H1 (cell line): ENCODE measurements around the gene LNPEP. TPM values are rescaled to one million over a fixed set of nuclear protein-coding genes. Genes with fewer than 3 reads are reported as not detected.

Experiments used
- CTCF ChIA-PET: fragments of 300-600 bp; sonication (Branson Sonifier 250); formaldehyde crosslinking; loops from one replicate; lab custom pipeline; 2021; ENCODE audit not compliant: partially characterized antibody; lab: Charles Lee
- POLR2A ChIA-PET: fragments of 300-600 bp; sonication (Branson Sonifier 250); formaldehyde crosslinking; loops from one replicate; lab custom pipeline; 2021; ENCODE audit warnings: inconsistent platforms; ENCODE audit not compliant: partially characterized antibody; lab: Charles Lee
- DNase-seq, 2 experiments: peaks; one replicate each; pipeline versions ENCODE4 v3.0.0 to v3.0.0-alpha.2; 2010 to 2022; ENCODE audit warnings: low spot score in 2 of 2, low read depth in 1 of 2, mixed read lengths in 1 of 2
- FAIRE-seq: peaks from 2 replicates; lab custom pipeline; 2011; peaks lifted over from hg19 to GRCh38; lab: Jason Lieb, UNC
- H2AFZ ChIP-seq: 2 replicates; pipeline ENCODE4 v1.8.1; 2012; ENCODE audit warnings: low read length, inconsistent platforms
- H2AK5ac ChIP-seq: 2 replicates; pipeline ENCODE4 v1.6.1; 2013; ENCODE audit warnings: low read depth, low read length
- H2BK120ac ChIP-seq: replicated peaks from 2 replicates; pipeline ENCODE3; 2013; ENCODE audit warnings: low read depth, low read length, inconsistent platforms
- H2BK12ac ChIP-seq: 2 replicates; pipeline ENCODE4 v1.6.1; 2013; ENCODE audit warnings: low read depth, low read length
- H2BK15ac ChIP-seq: 2 replicates; pipeline ENCODE4 v1.6.1; 2013; ENCODE audit warnings: low read length
- H2BK20ac ChIP-seq: 2 replicates; pipeline ENCODE4 v1.6.1; 2013; ENCODE audit warnings: low read length
- H2BK5ac ChIP-seq: 2 replicates; pipeline ENCODE4 v1.6.1; 2013; ENCODE audit warnings: low read depth, low read length
- H3K14ac ChIP-seq: 2 replicates; pipeline ENCODE4 v1.6.1; 2013; ENCODE audit warnings: inconsistent platforms; ENCODE audit not compliant: insufficient read length
- H3K18ac ChIP-seq: 2 replicates; pipeline ENCODE4 v1.6.1; 2013; ENCODE audit warnings: low read length; ENCODE audit errors: extremely low read depth
- H3K23ac ChIP-seq: 2 replicates; pipeline ENCODE4 v1.6.1; 2013; ENCODE audit warnings: inconsistent platforms; ENCODE audit not compliant: insufficient read length
- H3K23me2 ChIP-seq: 2 replicates; pipeline ENCODE4 v1.6.1; 2013; ENCODE audit warnings: low read depth, low read length
- H3K27ac ChIP-seq: 2 replicates; pipeline ENCODE4 v1.6.1; 2011; ENCODE audit warnings: low read depth, low read length, inconsistent platforms
- H3K27me3 ChIP-seq, 4 experiments: replicated peaks in 1 of 4; 1 replicate in 1 of 4; 2 replicates in 3 of 4; pipeline versions ENCODE4 v1.6.1 to v1.8.1; 2011 to 2013; ENCODE audit warnings: low read length in 3 of 4, mild to moderate bottlenecking in 3 of 4, inconsistent platforms in 2 of 4, mixed read lengths in 2 of 4, moderate library complexity in 1 of 4; ENCODE audit not compliant: control insufficient read depth in 3 of 4, insufficient read depth in 3 of 4; ENCODE audit errors: extremely low read depth in 1 of 4
- H3K36me3 ChIP-seq, 4 experiments: 2 replicates each; pipeline versions ENCODE4 v1.6.1 to v1.8.1; 2011 to 2013; ENCODE audit warnings: mild to moderate bottlenecking in 4 of 4, low read length in 3 of 4, moderate library complexity in 2 of 4, control low read depth in 1 of 4, inconsistent platforms in 1 of 4; ENCODE audit not compliant: insufficient read depth in 4 of 4, control insufficient read depth in 2 of 4
- H3K4ac ChIP-seq: replicated peaks from 2 replicates; pipeline ENCODE3; 2013; ENCODE audit warnings: low read length, low read depth, mixed read lengths, inconsistent platforms; ENCODE audit not compliant: insufficient read length
- H3K4me1 ChIP-seq, 4 experiments: replicated peaks in 1 of 4; 1 replicate in 1 of 4; 2 replicates in 3 of 4; pipeline versions ENCODE4 v1.6.1 to v1.8.1; 2011 to 2013; ENCODE audit warnings: low read length in 3 of 4, inconsistent platforms in 2 of 4, mixed read lengths in 1 of 4; ENCODE audit not compliant: insufficient read depth in 4 of 4, control insufficient read depth in 3 of 4
- H3K4me2 ChIP-seq, 2 experiments: 2 replicates each; pipeline versions ENCODE4 v1.6.1 to v1.8.1; 2011 to 2013; ENCODE audit warnings: low read depth in 2 of 2, low read length in 2 of 2, control low read depth in 1 of 2, inconsistent platforms in 1 of 2, mild to moderate bottlenecking in 1 of 2; ENCODE audit not compliant: insufficient read depth in 1 of 2
- H3K4me3 ChIP-seq, 4 experiments: fragments of 200-600, 300-600 bp in 1 of 4; sonication (generic), shearing (Covaris generic), sonication (Bioruptor Twin) in 1 of 4; 2 replicates each; pipeline versions ENCODE4 v1.5.1 to v1.8.1; 2011 to 2016; ENCODE audit warnings: low read length in 4 of 4, low read depth in 3 of 4, control low read depth in 2 of 4, inconsistent platforms in 2 of 4, mild to moderate bottlenecking in 2 of 4, mixed read lengths in 1 of 4, moderate library complexity in 1 of 4; ENCODE audit not compliant: insufficient read depth in 2 of 4; ENCODE audit errors: extremely low read depth in 1 of 4
- H3K56ac ChIP-seq: replicated peaks from 2 replicates; pipeline ENCODE3; 2013; ENCODE audit warnings: low read depth, mild to moderate bottlenecking, mixed read lengths, low read length, inconsistent platforms; ENCODE audit not compliant: insufficient read length
- H3K79me1 ChIP-seq: 2 replicates; pipeline ENCODE4 v1.6.1; 2013; ENCODE audit warnings: low read depth, low read length, control low read depth
- H3K79me2 ChIP-seq, 2 experiments: 2 replicates each; pipeline versions ENCODE4 v1.6.1 to v1.8.1; 2012 to 2013; ENCODE audit warnings: low read length in 2 of 2, mild to moderate bottlenecking in 2 of 2, inconsistent platforms in 1 of 2; ENCODE audit not compliant: insufficient read depth in 2 of 2, control insufficient read depth in 1 of 2
- H3K9ac ChIP-seq, 4 experiments: replicated peaks in 1 of 4; 1 replicate in 1 of 4; 2 replicates in 3 of 4; pipeline versions ENCODE4 v1.6.1 to v1.8.1; 2011 to 2013; ENCODE audit warnings: low read depth in 3 of 4, low read length in 3 of 4, control low read depth in 2 of 4, mild to moderate bottlenecking in 2 of 4, moderate library complexity in 2 of 4, inconsistent platforms in 1 of 4; ENCODE audit errors: extremely low read depth in 1 of 4
- H3K9me3 ChIP-seq, 2 experiments: 2 replicates each; pipeline versions ENCODE4 v1.6.1 to v1.8.1; 2012 to 2013; ENCODE audit warnings: mild to moderate bottlenecking in 2 of 2, moderate library complexity in 2 of 2, control low read depth in 1 of 2, inconsistent platforms in 1 of 2, low read depth in 1 of 2, low read length in 1 of 2, mixed read lengths in 1 of 2; ENCODE audit not compliant: insufficient read depth in 2 of 2
- H4K20me1 ChIP-seq, 2 experiments: replicated peaks in 1 of 2; 2 replicates each; pipeline versions ENCODE3 to v1.8.1; 2011 to 2013; ENCODE audit warnings: inconsistent platforms in 2 of 2, low read length in 2 of 2, mild to moderate bottlenecking in 1 of 2; ENCODE audit not compliant: insufficient read depth in 2 of 2, control insufficient read depth in 1 of 2
- H4K5ac ChIP-seq: 2 replicates; pipeline ENCODE4 v1.6.1; 2013; ENCODE audit warnings: low read length, low read depth, mixed read lengths, inconsistent platforms; ENCODE audit not compliant: insufficient read length
- H4K8ac ChIP-seq: 2 replicates; pipeline ENCODE4 v1.8.0; 2013; ENCODE audit warnings: mild to moderate bottlenecking, moderate library complexity, low read length, inconsistent platforms; ENCODE audit not compliant: insufficient read depth; ENCODE audit errors: extremely low read depth
- H4K91ac ChIP-seq: replicated peaks from 2 replicates; pipeline ENCODE3; 2013; ENCODE audit warnings: low read length, mixed read lengths, inconsistent platforms; ENCODE audit not compliant: insufficient read length
- MAFK ChIP-seq: IDR thresholded peaks from 2 replicates; pipeline ENCODE4 v1.6.1; 2012; ENCODE audit warnings: low read depth, mild to moderate bottlenecking, improper control_type of control experiment, low read length
- WGBS, 2 experiments: shearing (Covaris generic) in 1 of 2; methylation state at CpG; one replicate each; pipeline versions ENCODE4 v1.1.6 to v1.1.7; 2013 to 2015; ENCODE audit warnings: low lambda C conversion rate in 2 of 2, mixed read lengths in 2 of 2, inconsistent platforms in 1 of 2, low coverage in 1 of 2, missing lambda C conversion rate in 1 of 2; ENCODE audit not compliant: insufficient replicate concordance in 2 of 2, insufficient coverage in 1 of 2, insufficient read length in 1 of 2; ENCODE audit errors: extremely low coverage in 1 of 2, missing lambda C conversion rate in 1 of 2; 5-methylcytosine and 5-hydroxymethylcytosine counted together
- polyA plus RNA-seq, 7 experiments: library from polyadenylated mRNA; depleted of rRNA in 3 of 7; stranded (reverse) in 5 of 7; unstranded in 2 of 7; fragments of >200 nt in 5 of 7; fragments of 200-250 nt in 2 of 7; gene quantifications; 1 replicate in 5 of 7; 2 replicates in 1 of 7; 4 replicates in 1 of 7; pipeline versions ENCODE4 v1.2.1 to v1.2.3, GENCODE V29; 2011 to 2013; ENCODE audit warnings: missing spikeins in 2 of 7, mixed read lengths in 2 of 7
- total RNA-seq: library from RNA; stranded (reverse); fragmentation: NEBNext Ultra II Directional; extraction: Animal tissue kit (Norgen Biotek cat#: 25700); gene quantifications from 2 replicates; pipeline ENCODE4 v1.2.1, GENCODE V29; 2021

The LNPEP gene
- total and polyA plus RNA-seq, 2 of the 8 experiments (the other 6 are each of a cell fraction or from before 2014, with no cell fraction given), result 1.8 to 4.5 TPM

- Histone ChIP-seq H4K5ac (no peak overlapping the region), H2BK20ac (no peak overlapping the region), H3K36me3 (no peaks in the 10 kb centered on the region), H2BK120ac (no peak overlapping the region), H3K14ac (no peak overlapping the region), H4K91ac (no peak overlapping the region), H3K4me2 (no peak overlapping the region), H4K8ac (no peak overlapping the region), H3K79me1 (no peaks in the 10 kb centered on the region), H3K27ac (no peak overlapping the region), H3K79me2 (no peaks in the 10 kb centered on the region), H2AFZ (no peak overlapping the region), H3K9ac (no peak overlapping the region), H3K9me3 (no peaks in the 10 kb centered on the region), H2BK12ac (no peak overlapping the region), H4K20me1 (no peaks in the 10 kb centered on the region), H3K23ac (no peak overlapping the region), H2BK5ac (no peak overlapping the region), H3K27me3 (no peaks in the 10 kb centered on the region), H3K4ac (no peak overlapping the region), H3K4me1 (0 out of 7 replicates have a peak, but pooled peaks cover 0 to 4% (median 0%) of the 10 kb centered on the region in 4 experiments), H3K23me2 (no peaks in the 10 kb centered on the region), H2BK15ac (no peak overlapping the region), H3K18ac (no peak overlapping the region), H2AK5ac (no peak overlapping the region), H3K56ac (no peak overlapping the region), H3K4me3 (no peak overlapping the region)
- WGBS, 2 experiments, result 86% methylated on average over 1 of the region's 1 CpG; no CpG with 5 or more reads in 1 of the 2 experiments
- DNase-seq, result no peak
- TF ChIP-seq MAFK, result no peak
- FAIRE-seq, result no peak
- ChIA-PET CTCF (interaction anchor here (3.8 kb wide), 1 partner anchor 12 kb away, joined by 21 read pairs; no protein-coding TSS in a partner anchor), POLR2A (no interaction called here)
These were observed 74.0 kb downstream of the LNPEP start for GRCh38 chr5:97009921-97010320.
